KMS-11 (cell line): ENCODE data around the gene SAPCD1.
"Not testable (repeated sequence)": the region's sequence is repeated elsewhere in the genome, so short reads cannot be mapped to it uniquely, and the experiment has no call there.

Experiments
- H2AFZ ChIP-seq: fragments of 200-600 bp; sonication (generic); 2 replicates; pipeline ENCODE4 v1.6.1; 2016; ENCODE audit warnings: antibody characterized with exemption, mixed run types, low read depth
- H3K27ac ChIP-seq: fragments of 200-600 bp; sonication (generic); 2 replicates; pipeline ENCODE4 v1.6.1; 2016; ENCODE audit warnings: mild to moderate bottlenecking, mixed run types
- H3K27me3 ChIP-seq: fragments of 200-600 bp; sonication (generic); 2 replicates; pipeline ENCODE4 v1.6.1; 2017; ENCODE audit warnings: mild to moderate bottlenecking, low read depth, mixed run types, moderate library complexity; ENCODE audit not compliant: insufficient read depth
- H3K36me3 ChIP-seq: fragments of 200-600 bp; sonication (generic); 2 replicates; pipeline ENCODE4 v1.6.1; 2017; ENCODE audit warnings: mild to moderate bottlenecking, mixed run types; ENCODE audit not compliant: insufficient read depth
- H3K4me1 ChIP-seq: fragments of 200-600 bp; sonication (generic); 2 replicates; pipeline ENCODE4 v1.6.1; 2016; ENCODE audit warnings: mild to moderate bottlenecking, low read depth, mixed run types; ENCODE audit not compliant: poor library complexity, severe bottlenecking
- H3K4me2 ChIP-seq: fragments of 200-600 bp; sonication (generic); 2 replicates; pipeline ENCODE4 v1.7.0; 2016; ENCODE audit warnings: mild to moderate bottlenecking, mixed run types
- H3K4me3 ChIP-seq: fragments of 200-600 bp; sonication (generic); IDR thresholded peaks from 2 replicates; pipeline ENCODE4 v1.6.1; 2017; ENCODE audit warnings: low read depth, low read length, mixed read lengths; ENCODE audit not compliant: insufficient read depth
- H3K79me2 ChIP-seq: fragments of 200-600 bp; sonication (generic); 2 replicates; pipeline ENCODE4 v1.6.1; 2016; ENCODE audit warnings: low read depth, mixed run types; ENCODE audit not compliant: insufficient read depth
- H3K9ac ChIP-seq: fragments of 200-600 bp; sonication (generic); 2 replicates; pipeline ENCODE4 v1.6.1; 2016; ENCODE audit warnings: mild to moderate bottlenecking, mixed run types
- H4K20me1 ChIP-seq: fragments of 200-600 bp; sonication (generic); 2 replicates; pipeline ENCODE4 v1.6.1; 2016; ENCODE audit warnings: mild to moderate bottlenecking, mixed run types; ENCODE audit not compliant: insufficient read depth
- TF ChIP-seq, protein P1 (sequence below): fragments of 200-600 bp; sonication (generic); conservative IDR thresholded peaks from 2 replicates; pipeline ENCODE4 v1.6.1; 2017; ENCODE audit warnings: low read depth, mild to moderate bottlenecking, antibody characterized with exemption, low read length, moderate library complexity, mixed read lengths

Gene SAPCD1

DNA sequence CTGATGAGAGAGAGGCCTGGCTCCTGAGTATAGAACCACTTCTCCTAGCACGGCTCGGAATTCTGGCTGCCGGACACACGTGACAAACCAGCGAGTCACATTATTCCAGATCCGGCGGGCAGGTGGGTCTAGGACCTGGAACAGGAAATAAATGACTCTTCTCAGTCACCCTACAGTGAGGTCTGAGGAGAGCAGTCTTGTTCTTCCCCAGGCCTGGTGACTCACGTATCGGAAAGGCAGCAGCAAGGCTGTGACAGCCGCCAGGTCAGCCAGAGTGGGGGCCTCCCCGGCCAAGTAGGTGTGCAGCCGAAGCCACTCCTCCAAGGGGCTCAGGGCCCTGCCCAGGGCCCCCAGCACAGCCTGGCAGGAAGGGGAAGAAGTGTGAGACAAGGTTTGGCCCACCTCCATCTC is 30.3 kb downstream of the SAPCD1 start:
- H3K4me2 ChIP-seq: no peak overlapping the region
- no peaks in the 10 kb centered on the region; the same call in 1 of the 2 replicates for H3K36me3 ChIP-seq
- H3K4me3 ChIP-seq: no peak overlapping the region
- no peaks in the 10 kb centered on the region for H3K27me3 ChIP-seq
- H2AFZ ChIP-seq: no peak overlapping the region
- H3K79me2 ChIP-seq: peaks cover 37% of the 10 kb centered on the region
- peaks cover 59% of the 10 kb centered on the region for H3K4me1 ChIP-seq
- no peaks in the 10 kb centered on the region for H4K20me1 ChIP-seq
- no peak overlapping the region for H3K27ac ChIP-seq
- TF ChIP-seq, protein P1, sequence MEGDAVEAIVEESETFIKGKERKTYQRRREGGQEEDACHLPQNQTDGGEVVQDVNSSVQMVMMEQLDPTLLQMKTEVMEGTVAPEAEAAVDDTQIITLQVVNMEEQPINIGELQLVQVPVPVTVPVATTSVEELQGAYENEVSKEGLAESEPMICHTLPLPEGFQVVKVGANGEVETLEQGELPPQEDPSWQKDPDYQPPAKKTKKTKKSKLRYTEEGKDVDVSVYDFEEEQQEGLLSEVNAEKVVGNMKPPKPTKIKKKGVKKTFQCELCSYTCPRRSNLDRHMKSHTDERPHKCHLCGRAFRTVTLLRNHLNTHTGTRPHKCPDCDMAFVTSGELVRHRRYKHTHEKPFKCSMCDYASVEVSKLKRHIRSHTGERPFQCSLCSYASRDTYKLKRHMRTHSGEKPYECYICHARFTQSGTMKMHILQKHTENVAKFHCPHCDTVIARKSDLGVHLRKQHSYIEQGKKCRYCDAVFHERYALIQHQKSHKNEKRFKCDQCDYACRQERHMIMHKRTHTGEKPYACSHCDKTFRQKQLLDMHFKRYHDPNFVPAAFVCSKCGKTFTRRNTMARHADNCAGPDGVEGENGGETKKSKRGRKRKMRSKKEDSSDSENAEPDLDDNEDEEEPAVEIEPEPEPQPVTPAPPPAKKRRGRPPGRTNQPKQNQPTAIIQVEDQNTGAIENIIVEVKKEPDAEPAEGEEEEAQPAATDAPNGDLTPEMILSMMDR: no peak
- no peak overlapping the region for H3K9ac ChIP-seq

DNA sequence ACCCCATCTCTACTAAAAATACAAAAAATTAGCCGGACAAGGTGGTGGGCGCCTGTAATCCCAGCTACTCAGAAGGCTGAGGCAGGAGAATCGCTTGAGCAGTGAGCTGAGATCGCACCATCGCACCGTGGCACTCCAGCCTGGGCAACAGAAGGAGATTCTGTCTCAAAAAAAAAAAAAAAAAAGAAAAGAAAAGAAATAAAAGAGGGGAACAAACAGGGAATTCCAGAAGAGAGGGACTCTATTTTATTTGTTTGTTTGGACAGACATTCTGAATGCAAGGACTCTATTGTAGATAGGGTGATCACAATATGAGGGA is 31.4 kb downstream of the SAPCD1 start:
- H2AFZ ChIP-seq, H3K36me3 ChIP-seq, H3K4me3 ChIP-seq, H3K9ac ChIP-seq, H4K20me1 ChIP-seq, H3K27me3 ChIP-seq: not testable (repeated sequence)
- Histone ChIP-seq H3K27ac (peak overlapping the region; percentile 82), H3K4me1 (peaks cover 48% of the 10 kb centered on the region), H3K4me2 (peak overlapping the region; percentile 99), H3K79me2 (peaks cover 37% of the 10 kb centered on the region)

DNA sequence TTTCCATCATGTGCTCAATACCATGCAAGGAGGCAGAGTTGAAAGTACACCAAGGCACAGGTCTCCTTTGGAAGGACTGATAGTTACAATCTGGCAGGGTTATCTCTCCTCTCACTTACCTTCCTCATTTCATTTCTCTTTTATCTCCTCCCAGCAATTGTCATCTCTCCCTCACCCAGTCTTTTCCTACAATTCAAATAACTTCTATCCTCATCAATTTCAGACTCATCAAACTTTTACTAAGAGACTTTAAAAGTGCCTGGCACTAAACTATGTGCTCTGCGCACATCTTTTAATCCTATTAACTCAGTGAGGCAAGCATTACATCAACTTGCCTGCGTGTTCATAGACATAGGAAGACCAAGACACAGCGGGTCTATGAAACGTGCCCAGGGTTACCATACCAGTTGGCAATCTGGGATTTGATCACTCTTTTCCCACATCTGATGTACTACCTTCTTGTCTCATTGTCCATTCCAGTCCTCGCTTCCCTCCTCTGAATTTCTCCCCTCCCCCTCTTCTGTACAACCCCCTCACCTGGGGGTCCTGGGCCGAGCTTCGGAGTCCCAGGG is 31.9 kb downstream of the SAPCD1 start:
- Histone ChIP-seq H3K27me3 (no peaks in the 10 kb centered on the region), H3K36me3 (no peaks in the 10 kb centered on the region; the same call in 1 of the 2 replicates), H3K4me2 (peak overlapping the region; percentile 99), H3K79me2 (peaks cover 37% of the 10 kb centered on the region), H3K4me1 (peaks cover 43% of the 10 kb centered on the region), H3K4me3 (no peak overlapping the region), H3K9ac (peak overlapping the region; percentile 95), H2AFZ (0 out of 2 replicates have a peak overlapping the region, but pooled peaks have one; percentile 67), H4K20me1 (no peaks in the 10 kb centered on the region), H3K27ac (peak overlapping the region; percentile 82)
- TF ChIP-seq, protein P1: no peak

DNA sequence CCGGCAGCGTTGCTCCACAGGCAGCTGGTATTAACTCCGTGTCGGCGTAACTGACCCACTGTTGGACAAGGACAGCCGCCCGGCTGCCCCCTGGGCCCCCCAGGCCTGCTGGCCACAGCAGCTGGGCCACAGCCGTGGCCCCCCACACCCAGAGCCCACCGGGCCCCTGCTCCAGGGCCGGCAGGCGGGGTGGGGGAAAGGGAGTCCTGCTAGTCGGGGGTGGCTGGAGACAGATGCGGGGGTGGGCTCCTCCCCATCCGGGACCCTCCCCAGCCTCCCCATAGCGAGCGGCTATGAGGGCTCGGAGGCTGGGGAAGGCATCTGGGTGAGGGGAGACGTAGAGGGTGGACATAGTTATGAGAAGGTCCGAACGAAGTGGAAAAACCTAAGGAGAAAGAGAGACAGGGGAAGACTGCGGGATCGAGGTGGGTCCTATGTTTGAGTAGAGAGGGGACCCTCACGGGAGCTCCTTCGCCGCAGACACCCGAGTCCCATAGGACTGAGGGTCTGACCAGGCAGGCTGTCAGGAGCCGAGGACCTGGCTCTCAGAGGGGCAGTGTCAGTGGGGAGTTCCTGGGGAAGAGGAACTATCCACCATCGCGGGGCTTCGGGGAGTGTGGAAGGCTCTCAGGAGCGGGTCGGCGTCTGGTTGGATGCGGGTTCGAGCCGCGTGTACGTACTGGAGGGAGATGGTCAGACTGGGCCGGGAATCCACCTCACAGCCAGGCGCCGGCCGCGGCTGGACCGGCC is 32.6 kb downstream of the SAPCD1 start:
- Histone ChIP-seq H3K27me3 (no peaks in the 10 kb centered on the region), H3K4me1 (peaks cover 37% of the 10 kb centered on the region), H3K4me3 (no peak overlapping the region), H2AFZ (peak overlapping the region; percentile 67; the same call in 1 of the 2 replicates), H3K79me2 (peaks cover 37% of the 10 kb centered on the region), H3K36me3 (no peaks in the 10 kb centered on the region; the same call in 1 of the 2 replicates), H4K20me1 (no peaks in the 10 kb centered on the region), H3K4me2 (peak overlapping the region; percentile 99), H3K9ac (peak overlapping the region; percentile 95), H3K27ac (peak overlapping the region; percentile 82)
- TF ChIP-seq, protein P1: no peak
